GM23338 (cell line): Measurements from ENCODE around the gene INTS2. TPM values are rescaled to one million over a fixed set of nuclear protein-coding genes. Genes with fewer than 3 reads are reported as not detected.
"Not testable (repeated sequence)": the region's sequence is repeated elsewhere in the genome, so short reads cannot be mapped to it uniquely, and the experiment has no call there.

Experiments
- ATAC-seq: fragments of 200-7000 bp; cut with Tn5 transposase; 3 replicates; pipeline ENCODE4 v1.9.1; 2020
- DNase-seq: peaks from one replicate; pipeline ENCODE4 v3.0.0-alpha.2; 2015; ENCODE audit warnings: low spot score
- H2AFZ ChIP-seq: fragments of 200-600 bp; sonication (generic); 2 replicates; pipeline ENCODE4 v1.8.0; 2016; ENCODE audit warnings: antibody characterized with exemption, mild to moderate bottlenecking, moderate library complexity
- H3F3A ChIP-seq: fragments of 200-600 bp; sonication (generic); replicated peaks from 2 replicates; pipeline ENCODE4 v1.8.0; 2017; ENCODE audit warnings: antibody characterized with exemption, mixed run types, low read depth
- H3K27ac ChIP-seq: fragments of 200-600 bp; sonication (generic); 2 replicates; pipeline ENCODE4 v1.6.1; 2016; ENCODE audit warnings: low read depth
- H3K27me3 ChIP-seq: fragments of 200-600 bp; sonication (generic); 2 replicates; pipeline ENCODE4 v1.8.0; 2016; ENCODE audit warnings: mild to moderate bottlenecking, mixed run types, moderate library complexity; ENCODE audit not compliant: insufficient read depth
- H3K36me3 ChIP-seq: fragments of 200-600 bp; sonication (generic); 2 replicates; pipeline ENCODE4 v1.8.0; 2016; ENCODE audit warnings: mild to moderate bottlenecking; ENCODE audit not compliant: insufficient read depth
- H3K4me1 ChIP-seq: fragments of 200-600 bp; sonication (generic); 2 replicates; pipeline ENCODE4 v1.8.0; 2016; ENCODE audit warnings: mild to moderate bottlenecking, moderate library complexity; ENCODE audit not compliant: insufficient read depth
- H3K4me2 ChIP-seq: fragments of 200-600 bp; sonication (generic); 2 replicates; pipeline ENCODE4 v1.7.1; 2017; ENCODE audit warnings: mixed run types
- H3K4me3 ChIP-seq: fragments of 200-600 bp; sonication (generic); 2 replicates; pipeline ENCODE4 v1.6.1; 2016; ENCODE audit warnings: mixed run types
- H3K79me2 ChIP-seq: fragments of 200-600 bp; sonication (generic); replicated peaks from 2 replicates; pipeline ENCODE4 v1.8.0; 2017; ENCODE audit warnings: mild to moderate bottlenecking; ENCODE audit not compliant: insufficient read depth
- H3K9me2 ChIP-seq: fragments of 200-600 bp; sonication (generic); 2 replicates; pipeline ENCODE4 v1.8.0; 2017; ENCODE audit not compliant: insufficient read depth
- H4K20me1 ChIP-seq: fragments of 200-600 bp; sonication (generic); replicated peaks from 2 replicates; pipeline ENCODE4 v1.8.0; 2017; ENCODE audit warnings: mild to moderate bottlenecking; ENCODE audit not compliant: insufficient read depth
- H3K27ac Mint-ChIP-seq: 2 replicates; pipeline ENCODE4 v1.8.0; 2020; ENCODE audit warnings: inconsistent platforms, mild to moderate bottlenecking, moderate library complexity, mixed read lengths
- H3K27me3 Mint-ChIP-seq: 3 replicates; pipeline ENCODE4 v1.8.0; 2022; ENCODE audit warnings: low read depth, mild to moderate bottlenecking, moderate library complexity, mixed read lengths, inconsistent platforms; ENCODE audit not compliant: insufficient read depth, poor library complexity
- H3K36me3 Mint-ChIP-seq: 3 replicates; pipeline ENCODE4 v1.8.0; 2021; ENCODE audit warnings: low read depth, mild to moderate bottlenecking, inconsistent platforms, moderate library complexity, mixed read lengths
- H3K4me1 Mint-ChIP-seq: 3 replicates; pipeline ENCODE4 v1.8.0; 2020; ENCODE audit warnings: mild to moderate bottlenecking, inconsistent platforms, mixed read lengths
- H3K4me3 Mint-ChIP-seq: 3 replicates; pipeline ENCODE4 v1.8.0; 2021; ENCODE audit warnings: moderate library complexity, mild to moderate bottlenecking, inconsistent platforms, mixed read lengths
- H3K9me3 Mint-ChIP-seq: 3 replicates; pipeline ENCODE4 v1.8.0; 2020; ENCODE audit warnings: moderate library complexity, mild to moderate bottlenecking, inconsistent platforms, mixed read lengths
- CREB1 ChIP-seq: fragments of 250-450 bp; sonication (Bioruptor Pico); IDR thresholded peaks from 2 replicates; pipeline ENCODE4 v1.5.0; 2020; ENCODE audit warnings: low read depth, mild to moderate bottlenecking, moderate library complexity
- ETS1 ChIP-seq: IDR thresholded peaks from 2 replicates; pipeline ENCODE4 v1.6.1; 2016; ENCODE audit warnings: antibody characterized with exemption
- EZH2phosphoT487 ChIP-seq: fragments of 200-600 bp; sonication (generic); IDR thresholded peaks from one replicate; pipeline ENCODE4 v1.8.1; 2018; ENCODE audit warnings: antibody characterized with exemption; ENCODE audit not compliant: unreplicated experiment
- JUNB ChIP-seq: IDR thresholded peaks from one replicate; pipeline ENCODE4 v1.6.1; 2016; ENCODE audit warnings: antibody characterized with exemption; ENCODE audit not compliant: unreplicated experiment
- STAT1 ChIP-seq: IDR thresholded peaks from one replicate; pipeline ENCODE4 v1.6.1; 2016; ENCODE audit warnings: antibody characterized with exemption; ENCODE audit not compliant: unreplicated experiment
- ZNF114 ChIP-seq: fragments of 250-450 bp; sonication (Bioruptor Pico); IDR thresholded peaks from 2 replicates; pipeline ENCODE4 v1.5.0; 2020; ENCODE audit warnings: mild to moderate bottlenecking, moderate library complexity
- ZNF462 ChIP-seq: fragments of 250-450 bp; sonication (Bioruptor Pico); IDR thresholded peaks from 2 replicates; pipeline ENCODE4 v1.5.0; 2020; ENCODE audit warnings: mild to moderate bottlenecking, moderate library complexity
- polyA plus RNA-seq: library from polyadenylated mRNA; unstranded; fragments of >200 nt; fragmentation: Nextera tagmentation; extraction: Ambion mirVana; gene quantifications from 2 replicates; pipeline ENCODE4 v1.2.1, GENCODE V29; 2016
- total RNA-seq: library from RNA; depleted of rRNA; stranded (reverse); fragments of >200 nt; shearing (Covaris generic); gene quantifications from 2 replicates; pipeline ENCODE4 v1.2.3, GENCODE V29; 2014
- TF ChIP-seq, protein P1 (sequence below): IDR thresholded peaks from one replicate; pipeline ENCODE4 v1.6.1; 2018; ENCODE audit warnings: antibody characterized with exemption; ENCODE audit not compliant: unreplicated experiment
- TF ChIP-seq, protein P2 (sequence below), 2 experiments: fragments of 200-600 bp in 1 of 2; sonication (generic) in 1 of 2; conservative IDR thresholded peaks; 2 replicates each; pipeline versions ENCODE4 v1.5.1 to v1.6.1; 2016 to 2017; ENCODE audit warnings: antibody characterized with exemption in 2 of 2, low read depth in 2 of 2, mild to moderate bottlenecking in 2 of 2, moderate library complexity in 1 of 2

The INTS2 gene
- total and polyA plus RNA-seq, 2 experiments from 2014 or later = 5.9 to 31.6 TPM

- H3F3A ChIP-seq = not testable (repeated sequence)
Measured at GRCh38 chr17:61860397-61860796, 67.4 kb downstream of the INTS2 start.

DNA sequence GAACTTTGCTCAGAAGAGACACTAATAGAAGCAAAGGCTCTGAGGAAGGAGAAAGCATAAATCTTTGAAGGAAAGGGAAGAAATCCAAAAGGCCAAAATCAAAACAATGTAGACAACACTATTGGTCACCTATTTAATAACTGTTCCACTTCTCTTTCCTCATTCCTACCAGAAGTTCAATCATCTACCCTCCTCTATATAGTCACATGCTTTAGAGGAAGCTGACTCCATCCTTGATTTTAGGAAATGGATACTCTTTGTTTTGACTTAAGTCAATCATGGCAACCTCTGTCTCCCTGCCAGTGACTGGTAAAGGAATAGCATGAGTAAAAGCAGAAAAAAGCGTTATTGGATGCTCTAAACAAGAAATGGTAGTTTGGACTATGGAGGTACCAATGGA, 71.7 kb downstream of the INTS2 start:
- H3K36me3 ChIP-seq = peaks cover 6% of the 10 kb centered on the region; the same call in 1 of the 2 replicates
- TF ChIP-seq, protein P1, sequence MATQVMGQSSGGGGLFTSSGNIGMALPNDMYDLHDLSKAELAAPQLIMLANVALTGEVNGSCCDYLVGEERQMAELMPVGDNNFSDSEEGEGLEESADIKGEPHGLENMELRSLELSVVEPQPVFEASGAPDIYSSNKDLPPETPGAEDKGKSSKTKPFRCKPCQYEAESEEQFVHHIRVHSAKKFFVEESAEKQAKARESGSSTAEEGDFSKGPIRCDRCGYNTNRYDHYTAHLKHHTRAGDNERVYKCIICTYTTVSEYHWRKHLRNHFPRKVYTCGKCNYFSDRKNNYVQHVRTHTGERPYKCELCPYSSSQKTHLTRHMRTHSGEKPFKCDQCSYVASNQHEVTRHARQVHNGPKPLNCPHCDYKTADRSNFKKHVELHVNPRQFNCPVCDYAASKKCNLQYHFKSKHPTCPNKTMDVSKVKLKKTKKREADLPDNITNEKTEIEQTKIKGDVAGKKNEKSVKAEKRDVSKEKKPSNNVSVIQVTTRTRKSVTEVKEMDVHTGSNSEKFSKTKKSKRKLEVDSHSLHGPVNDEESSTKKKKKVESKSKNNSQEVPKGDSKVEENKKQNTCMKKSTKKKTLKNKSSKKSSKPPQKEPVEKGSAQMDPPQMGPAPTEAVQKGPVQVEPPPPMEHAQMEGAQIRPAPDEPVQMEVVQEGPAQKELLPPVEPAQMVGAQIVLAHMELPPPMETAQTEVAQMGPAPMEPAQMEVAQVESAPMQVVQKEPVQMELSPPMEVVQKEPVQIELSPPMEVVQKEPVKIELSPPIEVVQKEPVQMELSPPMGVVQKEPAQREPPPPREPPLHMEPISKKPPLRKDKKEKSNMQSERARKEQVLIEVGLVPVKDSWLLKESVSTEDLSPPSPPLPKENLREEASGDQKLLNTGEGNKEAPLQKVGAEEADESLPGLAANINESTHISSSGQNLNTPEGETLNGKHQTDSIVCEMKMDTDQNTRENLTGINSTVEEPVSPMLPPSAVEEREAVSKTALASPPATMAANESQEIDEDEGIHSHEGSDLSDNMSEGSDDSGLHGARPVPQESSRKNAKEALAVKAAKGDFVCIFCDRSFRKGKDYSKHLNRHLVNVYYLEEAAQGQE = no peak
- TF ChIP-seq STAT1 = no peak
- TF ChIP-seq ZNF114 = no peak
- TF ChIP-seq EZH2phosphoT487 = no peak
- TF ChIP-seq ETS1 = no peak
- TF ChIP-seq ZNF462 (CRISPR knock-in tag) = no peak
- TF ChIP-seq CREB1 (CRISPR knock-in tag) = no peak
- TF ChIP-seq JUNB = no peak
- TF ChIP-seq, protein P2, sequence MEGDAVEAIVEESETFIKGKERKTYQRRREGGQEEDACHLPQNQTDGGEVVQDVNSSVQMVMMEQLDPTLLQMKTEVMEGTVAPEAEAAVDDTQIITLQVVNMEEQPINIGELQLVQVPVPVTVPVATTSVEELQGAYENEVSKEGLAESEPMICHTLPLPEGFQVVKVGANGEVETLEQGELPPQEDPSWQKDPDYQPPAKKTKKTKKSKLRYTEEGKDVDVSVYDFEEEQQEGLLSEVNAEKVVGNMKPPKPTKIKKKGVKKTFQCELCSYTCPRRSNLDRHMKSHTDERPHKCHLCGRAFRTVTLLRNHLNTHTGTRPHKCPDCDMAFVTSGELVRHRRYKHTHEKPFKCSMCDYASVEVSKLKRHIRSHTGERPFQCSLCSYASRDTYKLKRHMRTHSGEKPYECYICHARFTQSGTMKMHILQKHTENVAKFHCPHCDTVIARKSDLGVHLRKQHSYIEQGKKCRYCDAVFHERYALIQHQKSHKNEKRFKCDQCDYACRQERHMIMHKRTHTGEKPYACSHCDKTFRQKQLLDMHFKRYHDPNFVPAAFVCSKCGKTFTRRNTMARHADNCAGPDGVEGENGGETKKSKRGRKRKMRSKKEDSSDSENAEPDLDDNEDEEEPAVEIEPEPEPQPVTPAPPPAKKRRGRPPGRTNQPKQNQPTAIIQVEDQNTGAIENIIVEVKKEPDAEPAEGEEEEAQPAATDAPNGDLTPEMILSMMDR (conservative IDR thresholded peaks at IDR 0.05; ENCODE audit: low read depth in 2 of 2) = no peak

More at GRCh38 chr17:61860397-61860796, 67.4 kb downstream of the INTS2 start:
- H3K79me2 ChIP-seq = peaks cover 20% of the 10 kb centered on the region
- not testable (repeated sequence) for H3K27me3 ChIP-seq, H3K4me3 ChIP-seq, H2AFZ ChIP-seq, H3K4me2 ChIP-seq, H4K20me1 ChIP-seq, H3K4me3 Mint-ChIP-seq, H3K27ac Mint-ChIP-seq, H3K9me2 ChIP-seq, ATAC-seq, H3K9me3 Mint-ChIP-seq, H3K4me1 ChIP-seq, H3K27me3 Mint-ChIP-seq, H3K27ac ChIP-seq, H3K36me3 ChIP-seq, DNase-seq
- H3K4me1 Mint-ChIP-seq = peaks cover 17% of the 10 kb centered on the region
- peaks cover 18% of the 10 kb centered on the region; the same call in 2 of the 3 replicates for H3K36me3 Mint-ChIP-seq

More for the DNA sequence above, 71.7 kb downstream of the INTS2 start:
- peaks cover 2% of the 10 kb centered on the region; the same call in 1 of the 2 replicates for H3K79me2 ChIP-seq
- no peaks in the 10 kb centered on the region for H3K4me1 ChIP-seq
- no peak overlapping the region for H3K4me3 ChIP-seq
- H3K36me3 Mint-ChIP-seq = peaks cover 37% of the 10 kb centered on the region; the same call in 2 of the 3 replicates
- no peaks in the 10 kb centered on the region for H3K9me2 ChIP-seq
- no peak overlapping the region for H3K27ac Mint-ChIP-seq
- H3K4me1 Mint-ChIP-seq = no peaks in the 10 kb centered on the region
- DNase-seq (no peak), ATAC-seq (no peak)
- H3K4me2 ChIP-seq = no peak overlapping the region
- no peaks in the 10 kb centered on the region for H3K27me3 Mint-ChIP-seq
- H3K4me3 Mint-ChIP-seq = no peak overlapping the region
- no peaks in the 10 kb centered on the region for H3K9me3 Mint-ChIP-seq
- no peaks in the 10 kb centered on the region for H3F3A ChIP-seq
- H3K27me3 ChIP-seq = no peaks in the 10 kb centered on the region
- H2AFZ ChIP-seq = no peak overlapping the region
- 0 out of 2 replicates have a peak, but pooled peaks cover 4% of the 10 kb centered on the region for H4K20me1 ChIP-seq
- no peak overlapping the region for H3K27ac ChIP-seq
